Prostate gland (tissue), 2 donors: ENCODE results near the gene MYO5C.

Experiments
- POLR2A ChIP-seq: fragments of 450-650 bp; IDR thresholded peaks from one replicate; pipeline ENCODE4 v1.6.1; 2016; ENCODE audit warnings: antibody characterized with exemption, mild to moderate bottlenecking
- POLR2AphosphoS5 ChIP-seq: sonication (generic); formaldehyde crosslinking; IDR thresholded peaks from one replicate; pipeline ENCODE4 v1.6.1; 2017; ENCODE audit warnings: antibody characterized with exemption
- TF ChIP-seq, protein P1 (sequence below), 4 experiments: fragments of 200-600 bp in 2 of 4; fragments of 450-650 bp in 2 of 4; sonication (generic) in 2 of 4; IDR thresholded peaks; 1 replicate in 3 of 4; 2 replicates in 1 of 4; pipeline ENCODE4 v1.5.1; 2016 to 2019; ENCODE audit warnings: antibody characterized with exemption in 4 of 4, mild to moderate bottlenecking in 2 of 4, moderate library complexity in 2 of 4

DNA sequence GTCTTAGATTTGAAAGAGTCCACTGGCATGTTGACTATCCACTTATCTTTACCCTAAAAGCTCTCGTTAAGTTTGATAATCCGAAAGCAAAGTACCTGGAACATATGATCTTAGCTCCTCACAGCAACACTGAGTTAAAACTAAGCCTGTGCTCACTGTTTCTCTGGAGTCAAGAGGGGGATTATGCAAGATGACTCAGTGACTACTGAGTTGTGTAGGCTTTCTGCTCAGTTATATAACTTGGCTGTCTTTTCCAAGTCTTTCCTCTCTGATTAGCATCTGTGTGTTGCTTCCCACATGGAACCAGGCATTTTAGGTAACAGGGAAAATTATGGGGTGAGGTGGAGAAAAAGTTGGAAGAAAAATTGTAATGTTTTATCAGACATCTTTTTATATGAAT, 31.2 kb upstream of the MYO5C start:
- TF ChIP-seq POLR2AphosphoS5: no peak
- TF ChIP-seq POLR2A: no peak
- TF ChIP-seq, protein P1, sequence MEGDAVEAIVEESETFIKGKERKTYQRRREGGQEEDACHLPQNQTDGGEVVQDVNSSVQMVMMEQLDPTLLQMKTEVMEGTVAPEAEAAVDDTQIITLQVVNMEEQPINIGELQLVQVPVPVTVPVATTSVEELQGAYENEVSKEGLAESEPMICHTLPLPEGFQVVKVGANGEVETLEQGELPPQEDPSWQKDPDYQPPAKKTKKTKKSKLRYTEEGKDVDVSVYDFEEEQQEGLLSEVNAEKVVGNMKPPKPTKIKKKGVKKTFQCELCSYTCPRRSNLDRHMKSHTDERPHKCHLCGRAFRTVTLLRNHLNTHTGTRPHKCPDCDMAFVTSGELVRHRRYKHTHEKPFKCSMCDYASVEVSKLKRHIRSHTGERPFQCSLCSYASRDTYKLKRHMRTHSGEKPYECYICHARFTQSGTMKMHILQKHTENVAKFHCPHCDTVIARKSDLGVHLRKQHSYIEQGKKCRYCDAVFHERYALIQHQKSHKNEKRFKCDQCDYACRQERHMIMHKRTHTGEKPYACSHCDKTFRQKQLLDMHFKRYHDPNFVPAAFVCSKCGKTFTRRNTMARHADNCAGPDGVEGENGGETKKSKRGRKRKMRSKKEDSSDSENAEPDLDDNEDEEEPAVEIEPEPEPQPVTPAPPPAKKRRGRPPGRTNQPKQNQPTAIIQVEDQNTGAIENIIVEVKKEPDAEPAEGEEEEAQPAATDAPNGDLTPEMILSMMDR (IDR thresholded peaks at IDR 0.05): no peak
